Chondrocyte (in vitro differentiated cells): ENCODE measurements around the gene MEIOB. TPM values are rescaled to one million over a fixed set of nuclear protein-coding genes. Genes with fewer than 3 reads are reported as not detected.
"Not testable (repeated sequence)": the region's sequence is repeated elsewhere in the genome, so short reads cannot be mapped to it uniquely, and the experiment has no call there.

Experiments used
- DNase-seq: peaks from one replicate; pipeline ENCODE4 v3.0.0; 2021; ENCODE audit warnings: mixed read lengths, low spot score
- H3K27ac Mint-ChIP-seq: one replicate; pipeline ENCODE4 v1.8.0; 2021; ENCODE audit warnings: mild to moderate bottlenecking, moderate library complexity, mixed read lengths; ENCODE audit not compliant: unreplicated experiment
- H3K27me3 Mint-ChIP-seq: 2 replicates; pipeline ENCODE4 v1.8.0; 2021; ENCODE audit warnings: low read depth, mixed read lengths
- H3K36me3 Mint-ChIP-seq: 2 replicates; pipeline ENCODE4 v1.8.0; 2021; ENCODE audit warnings: low read depth, mixed read lengths
- H3K4me1 Mint-ChIP-seq: 2 replicates; pipeline ENCODE4 v1.8.0; 2021; ENCODE audit warnings: low read depth, mild to moderate bottlenecking, mixed read lengths
- H3K4me3 Mint-ChIP-seq: one replicate; pipeline ENCODE4 v1.8.0; 2021; ENCODE audit warnings: mild to moderate bottlenecking, moderate library complexity, mixed read lengths; ENCODE audit not compliant: unreplicated experiment
- H3K9me3 Mint-ChIP-seq: 2 replicates; pipeline ENCODE4 v1.8.0; 2021; ENCODE audit warnings: low read depth, mixed read lengths
- CTCF ChIP-seq: fragments of 200-600 bp; sonication (generic); IDR thresholded peaks from 2 replicates; pipeline ENCODE4 v1.5.0; 2021; ENCODE audit warnings: antibody characterized with exemption, mild to moderate bottlenecking, moderate library complexity
- total RNA-seq: library from RNA; stranded (reverse); gene quantifications from 3 replicates; pipeline ENCODE4 v1.2.1, GENCODE V29; 2021

MEIOB gene
- total RNA-seq, 1 donor from 2014 or later = 1.2 TPM

- Mint-ChIP-seq H3K9me3 (no peaks in the 10 kb centered on the region), H3K27ac (no peak overlapping the region), H3K27me3 (peaks cover 9% of the 10 kb centered on the region), H3K4me1 (no peaks in the 10 kb centered on the region), H3K4me3 (no peak overlapping the region), H3K36me3 (no peaks in the 10 kb centered on the region)
- peak; percentile 10 for DNase-seq
- TF ChIP-seq CTCF = no peak
Observed at GRCh38 chr16:1884889-1885288, 12.9 kb upstream of the MEIOB start.

GRCh38 chr16:1884155-1884760 lies 12.3 kb upstream of the MEIOB start:
- Mint-ChIP-seq H3K36me3 (no peaks in the 10 kb centered on the region), H3K4me3 (no peak overlapping the region), H3K4me1 (no peaks in the 10 kb centered on the region), H3K9me3 (no peaks in the 10 kb centered on the region), H3K27me3 (peaks cover 5% of the 10 kb centered on the region), H3K27ac (no peak overlapping the region)
- TF ChIP-seq CTCF = peak; percentile 44
- DNase-seq = no peak

- not testable (repeated sequence) for H3K27ac Mint-ChIP-seq, H3K4me3 Mint-ChIP-seq, DNase-seq, H3K36me3 Mint-ChIP-seq, H3K9me3 Mint-ChIP-seq, H3K4me1 Mint-ChIP-seq
- H3K27me3 Mint-ChIP-seq = peaks cover 13% of the 10 kb centered on the region
Observed at GRCh38 chr16:1881172-1881571, 9.2 kb upstream of the MEIOB start.

- no peaks in the 10 kb centered on the region for H3K4me1 Mint-ChIP-seq
Observed at GRCh38 chr16:1879477-1879876, 7.5 kb upstream of the MEIOB start.

DNA sequence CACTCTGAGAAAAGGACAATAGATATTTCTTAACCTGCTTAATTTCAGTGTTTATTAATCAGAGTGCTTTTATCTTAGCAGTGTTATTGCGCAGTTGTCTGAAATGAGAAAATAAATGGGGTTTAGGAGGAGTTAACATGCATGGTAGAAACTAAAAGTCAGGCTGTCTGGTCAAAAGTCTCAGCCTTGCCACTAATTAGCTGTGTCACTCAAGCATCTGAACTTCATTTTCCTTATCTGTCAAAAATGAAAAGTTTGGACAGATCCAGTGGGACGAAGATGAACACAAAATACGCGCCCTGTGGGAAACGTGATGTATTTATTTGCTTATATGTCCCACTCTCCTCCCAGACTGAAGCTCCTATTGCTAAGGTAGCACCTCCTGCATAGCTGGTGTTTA lies 6.3 kb upstream of the MEIOB start:
- Mint-ChIP-seq H3K27ac (no peak overlapping the region), H3K9me3 (no peaks in the 10 kb centered on the region), H3K4me1 (no peaks in the 10 kb centered on the region), H3K36me3 (no peaks in the 10 kb centered on the region), H3K27me3 (peaks cover 13% of the 10 kb centered on the region), H3K4me3 (no peak overlapping the region)
- TF ChIP-seq CTCF = no peak
- no peak for DNase-seq

More at GRCh38 chr16:1879477-1879876, 7.5 kb upstream of the MEIOB start:
- no peak for TF ChIP-seq CTCF
- H3K9me3 Mint-ChIP-seq = no peaks in the 10 kb centered on the region
- H3K27me3 Mint-ChIP-seq = peaks cover 13% of the 10 kb centered on the region
- H3K27ac Mint-ChIP-seq = no peak overlapping the region
- no peaks in the 10 kb centered on the region for H3K36me3 Mint-ChIP-seq
- no peak overlapping the region for H3K4me3 Mint-ChIP-seq
- no peak for DNase-seq

DNA sequence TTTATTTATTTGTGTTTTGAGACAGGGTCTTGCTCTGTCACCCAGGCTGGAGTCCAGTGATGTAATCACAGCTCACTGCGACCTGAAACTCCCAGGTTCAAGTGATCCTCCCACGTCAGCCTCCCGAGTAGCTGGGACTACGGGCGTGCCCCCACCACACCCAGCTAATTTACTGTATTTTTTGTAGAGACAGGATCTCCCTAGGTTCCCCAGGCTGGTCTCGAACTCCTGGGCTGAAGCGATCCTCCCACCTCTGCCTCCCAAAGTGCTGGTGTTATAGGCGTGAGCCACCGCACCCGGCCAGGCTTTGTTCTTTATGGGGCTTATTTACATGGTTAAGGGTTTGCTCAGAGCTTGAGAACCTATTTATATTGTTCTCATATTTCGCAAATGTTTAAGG lies 5.8 kb upstream of the MEIOB start:
- DNase-seq = no peak
- no peak overlapping the region for H3K4me3 Mint-ChIP-seq

More for the DNA sequence above, 5.8 kb upstream of the MEIOB start:
- no peaks in the 10 kb centered on the region for H3K9me3 Mint-ChIP-seq
- H3K36me3 Mint-ChIP-seq = no peaks in the 10 kb centered on the region
- peaks cover 13% of the 10 kb centered on the region for H3K27me3 Mint-ChIP-seq
- H3K27ac Mint-ChIP-seq = no peak overlapping the region
- TF ChIP-seq CTCF = no peak
- H3K4me1 Mint-ChIP-seq = no peaks in the 10 kb centered on the region
